HG02938 (cell line): ENCODE results near the gene DNAJC27.

Source experiments
- ATAC-seq: cut with Tn5 transposase; IDR thresholded peaks from one replicate; pipeline ENCODE4 v1.9.1; 2021; ENCODE audit warnings: mild to moderate bottlenecking, moderate library complexity; ENCODE audit not compliant: unreplicated experiment

DNAJC27 gene

DNA sequence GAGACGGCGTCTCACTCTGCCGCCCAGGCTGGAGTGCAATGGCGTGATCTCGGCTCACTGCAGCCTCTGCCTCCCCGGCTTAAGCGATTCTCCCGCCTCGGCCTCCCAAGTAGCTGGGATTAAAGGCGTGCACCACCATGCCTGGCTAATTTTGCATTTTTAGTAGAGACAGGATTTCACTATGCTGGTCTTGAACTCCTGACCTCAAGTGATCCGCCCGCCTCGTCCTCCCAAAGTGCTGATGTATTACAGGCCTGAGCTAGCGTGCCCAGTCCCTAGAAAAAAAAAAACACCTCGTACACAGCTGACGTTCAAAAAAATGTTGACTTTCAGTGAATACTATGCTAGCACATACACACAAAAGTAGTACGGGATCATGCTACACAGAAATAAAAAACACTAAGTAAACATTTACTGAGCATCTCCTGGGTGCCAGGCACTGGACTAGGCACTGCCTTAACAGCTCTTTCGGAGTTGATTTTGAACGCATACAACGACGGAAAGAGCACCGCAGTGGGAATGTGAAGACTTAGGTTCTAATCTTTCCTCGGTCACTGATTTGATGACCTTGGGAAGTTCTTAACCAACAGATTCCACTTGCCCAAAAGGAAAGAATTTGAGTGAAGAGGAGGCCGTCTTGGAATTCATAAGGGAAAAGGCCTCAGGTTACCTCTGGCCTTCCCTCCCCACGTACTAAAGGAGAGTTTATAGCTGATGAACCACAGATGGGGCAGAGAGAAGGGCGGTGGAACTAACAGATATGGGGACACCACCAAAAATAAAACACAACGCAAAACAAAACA, 1.1 kb downstream of the DNAJC27 start:
- no peak for ATAC-seq

DNA sequence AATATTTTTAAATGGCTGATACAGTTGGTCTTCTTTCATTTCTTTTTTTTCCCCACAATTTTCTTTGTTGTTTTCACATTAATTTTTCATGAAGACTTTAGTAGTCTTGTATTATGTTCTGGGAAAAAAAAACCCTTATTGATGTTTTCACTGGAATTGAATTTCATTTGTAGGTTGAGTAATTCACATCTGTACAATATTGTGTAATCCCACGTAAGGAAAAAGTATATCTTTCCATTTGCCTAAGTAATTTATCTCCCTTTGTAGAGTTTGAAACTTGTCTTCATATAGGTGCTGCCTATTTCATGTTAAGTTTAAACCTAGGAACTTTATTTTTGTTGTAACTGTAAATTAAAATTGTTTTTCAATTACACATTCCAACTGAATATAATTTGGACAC, 2.0 kb downstream of the DNAJC27 start:
- ATAC-seq, result no peak

DNA sequence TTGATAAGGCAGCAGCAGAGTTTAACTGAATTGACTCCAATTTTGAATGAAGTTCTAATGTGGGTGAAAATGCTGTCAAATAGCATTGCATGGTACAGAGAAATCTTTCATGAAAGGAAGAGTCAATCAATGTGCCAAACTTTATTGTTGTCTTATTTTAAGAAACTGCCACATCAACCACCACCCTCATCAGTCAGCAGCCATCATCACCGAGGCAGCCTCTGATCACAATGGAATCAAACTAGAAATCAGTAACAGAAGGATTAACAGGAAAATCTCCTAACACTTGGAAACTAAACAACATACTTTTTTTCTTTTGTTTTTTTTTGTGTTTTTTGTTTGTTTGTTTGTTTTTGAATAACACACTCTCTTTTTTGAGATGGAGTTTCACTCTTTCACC, 9.9 kb downstream of the DNAJC27 start:
- no peak for ATAC-seq

DNA sequence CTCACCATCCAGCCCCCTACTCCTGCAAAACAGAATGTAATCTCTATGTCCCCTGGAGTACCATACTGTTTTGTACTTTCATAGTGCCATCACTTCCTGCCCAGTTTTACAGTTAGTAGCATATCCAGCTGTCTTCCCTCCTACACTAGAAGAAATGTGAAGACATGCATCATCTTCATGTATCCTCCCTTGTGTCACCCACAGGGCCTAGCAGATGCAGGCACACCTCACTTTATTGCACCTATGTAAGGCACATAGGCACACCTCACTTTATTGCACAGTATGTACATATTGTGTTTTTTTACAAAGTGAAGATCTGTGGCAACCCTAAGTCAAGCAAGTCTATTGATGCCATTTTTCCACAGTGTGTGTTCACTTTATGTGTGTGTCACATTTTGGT, 12.0 kb downstream of the DNAJC27 start:
- no peak for ATAC-seq

DNA sequence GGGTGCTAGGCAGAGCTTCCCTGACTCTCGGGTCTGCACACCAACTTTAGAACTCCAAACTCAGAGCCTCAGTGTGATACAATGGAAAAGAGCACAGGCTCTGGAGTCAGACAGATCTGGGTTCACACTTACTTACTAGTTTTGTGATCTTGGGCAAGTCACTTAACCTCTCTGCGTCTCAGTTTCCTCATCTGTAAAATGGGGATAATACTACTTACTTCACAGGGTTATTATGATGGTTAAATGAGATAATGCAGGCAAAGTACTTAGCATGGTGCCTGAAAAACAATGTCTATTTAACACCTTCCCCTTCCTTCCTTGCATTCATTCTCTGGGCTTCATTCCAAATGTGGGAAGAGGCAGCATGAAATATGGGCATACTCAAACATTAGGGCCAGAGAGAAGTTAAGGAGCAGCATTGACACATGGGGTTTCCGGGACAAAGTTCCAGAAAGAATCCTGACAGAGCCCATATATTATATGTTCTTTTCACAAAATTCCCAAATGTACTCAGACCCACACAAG, 13.3 kb downstream of the DNAJC27 start:
- no peak for ATAC-seq

DNA sequence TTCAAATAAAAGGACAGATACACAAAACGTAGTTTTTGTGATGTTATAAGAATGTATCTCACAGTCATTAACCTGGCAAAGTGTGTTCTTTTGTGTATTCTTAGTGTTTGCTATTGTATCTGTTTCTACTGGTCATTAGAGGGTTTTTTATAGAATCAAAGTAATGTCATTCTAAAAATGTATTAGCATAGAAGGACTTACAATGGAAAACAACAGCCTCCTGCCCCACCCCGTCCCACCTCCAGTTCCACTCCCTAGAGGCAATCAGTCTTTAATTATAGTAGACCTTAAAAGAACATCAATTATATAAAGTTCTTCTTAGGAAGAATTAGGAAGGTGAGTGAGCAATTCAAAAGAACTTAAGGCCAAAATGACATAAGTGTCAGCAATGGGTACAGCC, 13.8 kb downstream of the DNAJC27 start:
- ATAC-seq, result no peak

DNA sequence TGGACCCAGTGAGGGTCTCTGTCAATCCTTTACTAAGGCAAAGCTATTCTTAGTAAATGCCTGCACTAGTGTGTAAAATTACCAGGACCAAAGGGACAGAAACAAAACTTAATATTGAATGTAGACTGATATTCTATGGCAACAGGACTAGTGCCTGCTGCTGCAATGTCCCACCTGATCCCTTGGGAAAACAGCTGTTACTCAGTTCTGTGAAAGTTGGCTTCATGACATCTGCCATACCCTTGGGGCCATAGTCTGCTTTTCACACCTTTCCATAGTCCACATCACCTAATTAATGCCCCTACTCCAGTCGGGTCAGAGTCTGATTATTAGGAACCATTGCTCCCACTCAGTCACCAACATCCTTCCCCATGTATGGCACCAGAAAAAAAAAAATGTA, 14.5 kb downstream of the DNAJC27 start:
- ATAC-seq, result no peak

DNA sequence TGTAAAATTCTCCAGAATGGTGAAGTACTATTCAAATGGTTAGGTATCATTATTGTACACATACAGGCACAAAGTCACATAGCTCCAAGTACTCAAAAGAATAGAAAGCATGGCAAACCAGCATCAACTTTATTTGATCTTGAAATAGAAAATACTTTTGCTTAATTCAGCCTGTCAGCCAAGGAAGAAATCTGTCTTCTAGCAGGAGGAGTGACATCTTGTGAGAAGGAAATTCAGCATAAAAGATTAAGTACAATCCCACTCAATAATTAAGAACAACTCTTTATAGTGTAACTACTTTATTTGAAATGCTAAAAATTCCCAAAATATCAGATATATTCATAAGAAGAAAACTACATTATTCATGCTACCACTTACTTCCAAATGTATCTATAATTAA, 15.8 kb downstream of the DNAJC27 start:
- ATAC-seq, result no peak

DNA sequence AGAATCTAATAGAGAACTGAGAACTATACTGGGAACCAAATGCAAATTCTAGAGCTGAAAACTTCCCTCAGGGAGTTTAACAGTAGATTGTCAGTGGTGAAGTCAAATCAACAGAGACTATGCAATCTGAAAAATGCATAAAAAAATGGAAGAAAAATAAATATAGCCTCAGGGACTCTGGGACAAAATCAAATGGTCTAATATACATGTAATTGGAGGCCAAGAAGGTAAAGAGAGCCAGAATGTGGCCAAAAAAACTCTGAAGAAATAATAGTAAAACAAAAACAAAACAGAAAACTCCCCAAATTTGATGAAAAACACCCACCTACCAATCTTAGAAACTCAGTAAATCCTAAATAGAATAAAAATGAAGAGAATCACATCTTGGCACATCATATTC, 16.5 kb downstream of the DNAJC27 start:
- ATAC-seq, result no peak

DNA sequence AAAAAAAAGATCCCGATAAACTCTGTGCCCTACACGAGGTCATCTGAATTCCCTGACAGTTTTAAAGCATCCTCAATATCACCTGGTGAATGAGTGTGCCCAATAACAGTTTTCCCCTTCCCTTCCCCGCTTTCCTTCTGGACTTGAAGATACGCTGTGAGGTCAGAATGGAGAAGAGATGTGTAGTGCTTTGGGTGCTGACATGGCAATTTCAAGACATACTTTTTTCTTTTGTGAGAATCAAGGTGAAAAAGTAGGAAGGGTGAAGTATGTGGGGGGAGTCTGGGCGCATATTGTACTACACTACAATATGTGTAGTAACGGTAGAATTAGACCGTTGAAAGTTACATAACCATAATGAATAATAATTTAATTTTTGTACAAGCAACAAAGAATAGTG, 21.7 kb downstream of the DNAJC27 start:
- no peak for ATAC-seq

DNA sequence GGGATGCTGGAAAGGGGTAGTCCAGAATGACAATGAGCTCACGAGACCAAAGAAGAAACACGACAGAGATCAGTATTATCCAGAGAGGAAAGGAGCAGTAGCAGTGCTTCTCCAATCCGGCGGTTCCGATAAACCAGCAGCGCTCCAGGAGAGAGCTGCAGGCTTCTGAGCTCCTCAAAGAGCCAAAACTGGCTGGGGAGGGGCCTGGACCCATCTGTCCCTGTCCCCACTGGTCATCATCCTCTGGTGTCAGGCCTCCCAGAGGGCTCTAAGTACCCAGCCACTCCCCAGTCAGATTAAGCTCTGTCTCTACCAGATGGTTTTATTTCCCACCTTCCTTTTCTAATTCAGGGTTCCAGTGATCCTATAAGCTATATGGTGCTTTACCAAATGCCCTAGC, 23.2 kb downstream of the DNAJC27 start:
- no peak for ATAC-seq

DNA sequence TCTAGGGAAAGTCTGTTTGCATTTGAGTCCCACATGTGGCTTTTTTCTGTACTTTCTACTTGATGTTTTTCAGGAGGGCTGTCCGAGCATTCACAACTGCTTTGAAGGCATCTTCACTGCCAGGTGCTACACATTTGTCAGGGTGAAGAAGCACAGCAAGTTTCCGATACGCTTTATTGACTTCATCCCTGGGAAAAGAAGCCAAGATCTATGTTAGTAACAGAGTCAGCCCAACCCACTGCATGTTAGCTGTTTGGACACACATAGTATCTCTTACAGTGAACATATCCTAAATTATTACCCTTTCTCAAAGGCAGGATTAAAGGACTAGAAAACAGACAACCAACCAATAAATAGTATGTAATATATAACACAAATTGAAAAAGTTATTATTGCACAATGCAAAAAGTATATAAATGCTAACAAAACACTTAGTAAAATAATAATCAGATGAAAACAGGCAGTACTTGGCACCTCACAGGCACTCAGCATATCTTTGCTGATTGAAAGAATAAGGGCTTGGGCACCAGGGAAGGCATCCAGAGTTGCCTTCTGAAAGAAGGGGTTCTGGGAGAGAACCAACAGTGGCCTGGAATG, 24.1 kb downstream of the DNAJC27 start:
- ATAC-seq, result no peak

DNA sequence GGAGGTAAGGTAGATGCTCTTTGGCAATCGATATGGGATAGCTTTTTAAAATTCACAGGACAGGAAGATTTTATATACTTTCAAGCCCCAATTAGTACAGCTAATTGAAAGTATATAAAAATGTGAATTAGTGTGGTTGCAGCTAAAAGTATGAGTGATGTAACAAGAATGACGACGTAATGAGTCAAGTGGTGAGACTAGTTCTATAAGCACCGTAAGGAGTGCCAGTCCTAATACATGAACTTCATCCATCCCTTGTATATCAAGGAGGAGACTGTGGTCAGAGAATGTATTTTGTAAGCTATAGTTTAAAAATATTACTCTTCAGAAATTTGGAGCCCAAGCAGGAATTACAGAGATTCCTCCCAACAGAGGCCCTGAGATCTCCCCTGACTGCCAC, 25.8 kb downstream of the DNAJC27 start:
- ATAC-seq, result no peak

DNA sequence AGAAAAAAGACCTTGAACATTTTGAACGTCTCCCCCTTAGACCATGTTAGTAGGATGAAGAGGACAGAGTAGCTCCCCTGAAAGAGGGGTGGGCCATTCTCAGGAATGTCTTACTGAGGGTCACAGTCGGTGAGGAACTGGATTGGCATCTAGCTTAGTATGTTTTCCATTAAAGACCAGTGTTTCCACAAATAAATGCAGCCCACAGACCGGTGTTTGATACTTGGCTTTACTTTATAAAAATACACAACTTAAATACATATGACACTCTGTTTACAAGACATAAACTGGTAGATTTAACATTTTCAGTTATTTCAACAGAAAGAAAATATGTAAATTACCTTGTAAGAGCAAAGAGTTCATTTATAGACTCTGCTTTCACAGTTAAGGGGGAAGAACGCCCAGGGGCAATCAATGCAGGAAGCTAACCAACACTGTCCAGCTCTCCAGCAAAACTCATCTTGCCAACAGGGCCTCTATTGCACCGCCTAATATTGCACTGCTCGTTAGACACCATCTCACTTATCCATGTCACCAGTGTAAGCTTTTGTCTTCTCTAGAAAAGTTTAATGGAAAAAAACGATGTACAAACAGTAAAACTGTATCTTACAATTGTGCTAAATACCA, 28.2 kb downstream of the DNAJC27 start:
- ATAC-seq, result no peak

DNA sequence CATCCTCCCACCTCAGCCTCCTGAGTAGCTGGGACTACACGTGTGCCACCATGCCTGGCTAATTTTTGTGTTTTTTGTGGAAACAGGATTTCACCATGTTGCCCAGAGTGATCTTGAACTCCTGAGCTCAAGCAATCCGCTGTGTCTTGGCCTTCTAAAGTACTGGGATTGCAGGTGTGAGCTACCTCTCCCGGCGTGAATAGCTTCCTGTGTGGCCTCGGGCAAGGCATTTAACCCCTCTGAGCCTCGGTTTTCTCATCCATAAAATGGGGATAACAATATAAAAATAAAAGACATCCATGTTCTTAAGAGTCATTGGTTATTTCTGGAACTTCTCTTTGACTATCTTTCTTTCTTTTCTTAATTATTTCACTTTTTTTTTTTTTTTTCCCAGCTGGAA, 32.4 kb downstream of the DNAJC27 start:
- ATAC-seq, result no peak

DNA sequence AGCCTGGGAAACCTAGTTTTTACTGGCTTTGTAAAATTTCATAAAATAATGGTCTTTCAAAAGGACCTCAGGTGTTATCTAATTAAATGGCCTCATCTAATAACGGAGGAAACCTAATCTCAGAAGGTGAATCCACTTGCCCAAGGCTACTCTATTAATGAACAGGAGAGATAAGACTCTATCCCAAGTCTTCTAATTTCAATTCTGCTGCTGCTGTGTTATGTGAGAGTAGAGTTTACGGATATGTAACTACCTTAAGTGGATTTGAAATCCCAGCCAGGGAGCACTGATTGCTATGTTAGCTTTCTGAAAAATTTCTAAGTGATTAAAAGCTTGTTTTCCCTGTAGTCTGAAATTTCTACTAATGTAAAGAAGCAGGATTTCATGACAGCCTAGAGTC, 34.5 kb downstream of the DNAJC27 start:
- no peak for ATAC-seq

DNA sequence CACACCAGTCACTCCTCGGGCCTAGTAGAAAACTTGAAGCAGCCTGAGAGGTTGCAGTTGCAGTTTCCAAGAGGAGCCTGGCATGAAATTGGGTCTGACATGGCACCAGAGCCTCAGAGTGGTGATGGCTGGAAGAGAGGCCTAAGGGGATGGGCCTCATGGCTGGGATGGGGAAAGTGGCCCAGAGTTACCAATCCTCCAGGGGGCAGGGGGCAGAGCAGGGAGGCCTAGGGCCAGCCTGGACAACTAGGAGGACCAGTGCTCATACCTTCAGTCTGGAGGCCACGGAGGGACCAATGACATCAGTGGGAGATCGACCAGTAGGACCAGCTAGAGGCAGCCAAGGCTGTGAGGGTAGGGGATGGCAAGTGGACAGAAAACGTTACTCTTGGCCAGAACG, 36.6 kb downstream of the DNAJC27 start:
- ATAC-seq, result no peak

DNA sequence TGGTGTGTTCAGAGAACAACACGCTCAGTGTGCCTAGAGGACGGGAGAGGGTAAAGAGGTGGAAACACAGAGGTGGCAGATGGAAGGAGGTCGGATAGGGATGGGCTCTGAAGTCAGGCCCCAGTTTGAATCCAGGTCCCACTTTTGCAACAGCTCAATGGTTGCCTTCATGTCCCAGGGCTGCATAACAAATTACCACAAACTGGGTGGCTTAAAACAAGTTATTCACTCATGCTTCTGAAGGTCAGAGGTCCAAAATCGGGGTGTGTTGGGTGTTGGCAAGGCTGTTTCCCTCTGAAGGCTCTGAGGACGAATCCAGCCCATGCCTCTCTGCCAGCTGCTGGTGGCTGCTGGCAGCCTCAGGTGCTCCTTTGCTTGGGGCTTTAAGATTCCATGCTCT, 39.0 kb downstream of the DNAJC27 start:
- ATAC-seq, result no peak

DNA sequence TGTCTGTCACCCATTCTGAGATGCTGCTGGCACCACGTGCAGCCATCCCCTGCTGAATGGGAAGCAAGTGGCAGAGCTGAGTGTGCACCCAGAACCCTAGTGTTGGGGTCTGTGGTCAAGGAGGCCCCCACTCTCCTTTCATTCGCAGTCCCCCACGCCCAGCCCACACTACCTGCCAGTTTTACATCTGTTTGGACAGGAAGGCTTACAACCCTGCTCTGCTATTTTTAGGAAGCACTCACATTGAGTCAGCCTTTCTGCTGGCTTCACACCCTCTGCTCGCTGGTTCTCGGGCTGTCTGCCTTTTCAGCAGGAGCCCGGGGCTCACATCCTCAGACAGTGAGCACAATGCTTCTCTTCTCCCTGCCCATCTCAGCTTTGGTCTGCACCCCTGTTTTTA, 41.0 kb downstream of the DNAJC27 start:
- peak; percentile 66 for ATAC-seq

DNA sequence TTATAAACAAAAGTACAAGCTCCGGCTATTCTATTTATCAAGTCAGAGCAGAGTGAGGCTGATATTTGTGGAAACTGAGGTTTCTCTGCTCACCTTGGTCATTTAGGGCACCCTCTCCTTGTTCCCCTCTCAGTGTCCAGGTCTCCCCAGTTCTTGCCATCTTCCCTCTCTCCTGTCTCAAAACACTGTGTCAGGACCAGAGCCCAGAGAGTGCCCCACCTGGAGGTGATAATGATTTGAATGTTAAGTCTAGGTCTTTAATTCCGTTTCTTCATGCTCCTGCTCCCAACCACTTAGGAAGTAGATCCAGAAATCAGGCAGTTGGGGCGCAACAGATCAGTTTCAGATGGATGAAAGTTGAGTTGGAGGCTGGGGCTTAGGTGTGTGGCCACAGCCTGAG, 42.5 kb downstream of the DNAJC27 start:
- no peak for ATAC-seq

DNA sequence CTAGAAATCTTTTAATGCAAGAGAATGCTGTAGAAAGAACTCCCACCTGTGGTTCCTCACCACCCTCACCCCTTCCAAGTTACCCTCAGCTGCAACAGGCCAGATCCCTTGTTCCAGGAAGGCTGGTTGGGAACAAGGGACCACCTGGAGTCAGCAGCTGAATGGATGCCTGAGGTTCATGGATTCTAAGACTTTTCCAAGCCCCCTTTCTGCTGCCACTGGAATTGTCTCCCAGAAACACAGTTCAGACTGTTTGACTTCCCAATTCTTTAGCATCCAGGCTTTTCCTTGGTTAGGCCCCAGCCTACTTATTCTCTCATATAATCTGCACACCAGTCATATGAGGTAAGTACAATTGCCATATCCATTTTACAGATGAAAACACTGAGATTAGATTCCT, 43.7 kb downstream of the DNAJC27 start:
- no peak for ATAC-seq

DNA sequence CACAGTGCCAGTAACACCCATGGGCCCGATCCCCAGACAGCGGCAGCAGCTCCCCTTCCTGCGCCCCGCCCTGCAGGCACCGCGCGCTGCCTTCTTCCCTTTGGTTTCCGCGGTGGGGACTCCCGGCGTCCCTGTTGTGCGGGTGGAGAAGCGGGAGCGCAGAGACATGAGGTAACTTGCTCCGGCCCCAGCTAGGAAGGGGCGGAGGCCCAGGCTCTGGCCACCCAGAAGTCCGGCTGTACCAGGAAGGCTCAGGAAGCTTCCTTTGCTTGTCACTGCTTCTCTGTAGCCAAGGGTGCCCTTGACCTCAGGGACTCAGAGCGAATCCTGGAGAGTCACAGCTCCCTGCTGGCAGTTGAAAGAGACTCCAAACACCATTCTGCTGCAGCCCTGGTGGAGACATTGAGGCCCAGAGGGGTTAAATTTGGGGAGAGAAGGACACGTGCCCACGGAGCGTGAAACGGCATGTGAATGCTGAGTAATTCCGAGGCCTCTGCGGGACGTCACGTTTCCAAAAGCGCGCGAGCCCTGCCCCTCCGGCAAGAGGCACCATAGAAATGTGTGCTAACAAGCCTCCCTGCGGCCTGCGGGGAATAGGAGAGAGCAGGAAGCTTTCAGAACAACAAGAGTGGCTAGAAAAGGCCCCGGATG, 45.0 kb downstream of the DNAJC27 start:
- ATAC-seq, result no peak
